Heart left ventricle (tissue), 16 donors: ENCODE data around the gene PEX26. TPM values are rescaled to one million over a fixed set of nuclear protein-coding genes. Genes with fewer than 3 reads are reported as not detected.

Experiments used
- ATAC-seq, 4 donors: fragments of 200-7000 bp; cut with Tn5 transposase; one replicate each; pipeline ENCODE4 v1.9.1; 2020 to 2022; ENCODE audit warnings: moderate library complexity in 4 of 4, mild to moderate bottlenecking in 3 of 4, moderate number of reproducible peaks in 1 of 4
- DNase-seq, 5 donors: peaks; one replicate each; pipeline ENCODE4 v3.0.0-alpha.2; 2020
- H3K27ac ChIP-seq, 12 donors: fragments of 200-600 bp; sonication (generic) in 4 of 12; one replicate each; pipeline versions ENCODE4 v1.5.0 to v1.8.0; 2016 to 2022; ENCODE audit warnings: mild to moderate bottlenecking in 2 of 12
- H3K27me3 ChIP-seq, 9 donors: fragments of 200-600 bp; sonication (generic) in 2 of 9; one replicate each; pipeline versions ENCODE4 v1.5.1 to v1.8.0; 2016 to 2022; ENCODE audit warnings: mild to moderate bottlenecking in 3 of 9
- H3K36me3 ChIP-seq, 9 donors: fragments of 200-600 bp; sonication (generic) in 2 of 9; one replicate each; pipeline versions ENCODE4 v1.5.0 to v1.8.0; 2018 to 2022; ENCODE audit warnings: mild to moderate bottlenecking in 2 of 9
- H3K4me1 ChIP-seq, 12 donors: fragments of 200-600 bp; sonication (generic) in 4 of 12; one replicate each; pipeline versions ENCODE4 v1.5.0 to v1.8.0; 2016 to 2022; ENCODE audit warnings: mild to moderate bottlenecking in 3 of 12
- H3K4me3 ChIP-seq, 12 donors: fragments of 200-600 bp; sonication (generic) in 4 of 12; one replicate each; pipeline versions ENCODE4 v1.5.0 to v1.8.0; 2017 to 2022; ENCODE audit warnings: mild to moderate bottlenecking in 9 of 12, moderate library complexity in 4 of 12
- H3K9me3 ChIP-seq, 12 donors: fragments of 200-600 bp; sonication (generic) in 4 of 12; one replicate each; pipeline versions ENCODE4 v1.5.0 to v1.8.0; 2016 to 2022; ENCODE audit warnings: mild to moderate bottlenecking in 1 of 12
- CTCF ChIP-seq, 12 donors: fragments of 200-600 bp; sonication (generic) in 4 of 12; IDR thresholded peaks; one replicate each; pipeline versions ENCODE4 v1.5.0 to v1.8.0; 2018 to 2022; ENCODE audit warnings: antibody characterized with exemption in 12 of 12, mild to moderate bottlenecking in 5 of 12
- POLR2A ChIP-seq, 2 donors: fragments of 450-650 bp; IDR thresholded peaks; one replicate each; pipeline ENCODE4 v1.6.1; 2017; ENCODE audit warnings: antibody characterized with exemption in 2 of 2, mild to moderate bottlenecking in 2 of 2, moderate library complexity in 2 of 2
- WGBS, 4 donors: extraction: QIAGEN DNeasy Blood & Tissue Kit in 2 of 4; methylation state at CpG; one replicate each; pipeline versions ENCODE4 v1.1.5 to v1.1.7; 2013 to 2018; 5-methylcytosine and 5-hydroxymethylcytosine counted together
- intact Hi-C, 10 donors: fragments of 100-400 bp; cut with DNase I; formaldehyde crosslinking; loops; one replicate each; pipeline versions ENCODE4 v1.11.1 to v1.14.2; 2022
- polyA plus RNA-seq, 2 donors: library from polyadenylated mRNA; stranded (reverse); fragments of 200-250 nt; gene quantifications; one replicate each; pipeline ENCODE4 v1.2.3, GENCODE V29; 2013
- total RNA-seq, 9 donors: library from RNA; depleted of rRNA in 2 of 9; stranded (reverse); fragments of >200 nt in 2 of 9; fragmentation: NEBNext Ultra II Directional in 3 of 9; extraction: Animal tissue kit (Norgen Biotek cat#: 25700) in 3 of 9; gene quantifications; one replicate each; pipeline versions ENCODE4 v1.1.0 to v1.2.4, GENCODE V29; 2016 to 2023
- donor health status: ischemic (EF 13 %, LVEDD 7.1; RV severe dilation, severe dysfunction).
- donor health status: healthy with polysubstance abuse.
- donor health status: DM: no; HTN: yes; CAD: no.
- donor health status: DM: no; HTN: no; CAD: no.
- donor health status: ischemic (EF 25% LVEDD 6.9; RV normal size, moderate dysfunction).
- donor health status: ischemic (EF 25% LVEDD 5.7; RV mildly dilated, moderate dysfunction).
- donor health status: healthy.
- donor health status: DM: yes; HTN: yes; CAD: no.
- donor health status: ischemic (EF 35%, LVEDD 5.7; RV mildly dilated, moderate dysfunction).
- donor health status: nonischemic (EF 11% LVEDD 7.7; RV severe dilation, severe dysfunction).
- donor health status: DM: yes; HTN: yes; CAD: no.
- donor health status: PGD.
- donor health status: ischemic (EF 29% LVEDD 5.4; RV normal size, mild dysfunction).
- donor health status: nonischemic (EF 23%, LVEDD 6.1; RV moderate dilation, normal function).

The PEX26 gene
- total and polyA plus RNA-seq, 11 donors = 11.7 to 27.3 (median 21.9) TPM

- no peak overlapping the region for H3K4me3 ChIP-seq
- no peaks in the 10 kb centered on the region for H3K27me3 ChIP-seq
- H3K27ac ChIP-seq = no peak overlapping the region
- no peak for TF ChIP-seq POLR2A (IDR thresholded peaks at IDR 0.05)
- intact Hi-C loops = no loop called here
- H3K9me3 ChIP-seq = no peaks in the 10 kb centered on the region
- WGBS, 4 donors = 93 to 96% (median 94%) methylated on average over 9 to 10 of the region's 10 CpGs
- H3K4me1 ChIP-seq = peaks cover 0 to 15% (median 10%) of the 10 kb centered on the region in 12 donors
- no peak for DNase-seq
- H3K36me3 ChIP-seq = peaks cover 0 to 93% (median 86%) of the 10 kb centered on the region in 9 donors
- ATAC-seq = no peak
These were observed 5.6 kb downstream of the PEX26 start for GRCh38 chr22:18083406-18083805.

DNA sequence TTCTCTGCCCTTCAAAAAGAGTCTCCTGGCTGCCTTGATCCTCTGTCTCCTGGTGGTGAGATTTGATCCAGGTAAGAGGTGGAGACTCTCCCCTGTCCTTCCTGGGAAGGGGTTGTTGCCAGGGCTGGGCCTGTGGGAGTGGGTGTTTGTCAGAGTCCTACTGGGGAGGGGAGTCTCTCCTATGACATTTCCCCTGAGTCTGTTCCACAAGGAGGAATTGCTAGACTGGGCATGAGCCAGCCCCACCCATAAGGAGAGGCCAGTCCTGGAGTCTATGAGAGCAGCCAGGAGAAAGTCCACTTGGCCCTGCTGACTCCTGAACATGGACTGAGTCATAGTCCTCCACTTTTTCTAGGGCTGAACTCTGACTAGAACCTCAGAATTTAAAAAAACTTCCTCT is 7.4 kb downstream of the PEX26 start:
- intact Hi-C loops = no loop called here
- peaks cover 0 to 96% (median 88%) of the 10 kb centered on the region in 9 donors for H3K36me3 ChIP-seq
- no peak for TF ChIP-seq CTCF (IDR thresholded peaks at IDR 0.05)
- TF ChIP-seq POLR2A (IDR thresholded peaks at IDR 0.05) = no peak
- DNase-seq (no peak), ATAC-seq (peak in 1 of 4 donors; percentile 32)
- H3K9me3 ChIP-seq = no peaks in the 10 kb centered on the region
- H3K27me3 ChIP-seq = no peaks in the 10 kb centered on the region
- peaks cover 0 to 10% (median 2%) of the 10 kb centered on the region in 12 donors for H3K4me1 ChIP-seq
- H3K4me3 ChIP-seq = no peak overlapping the region
- H3K27ac ChIP-seq = no peak overlapping the region

- Histone ChIP-seq H3K36me3 (peaks cover 0 to 78% (median 70%) of the 10 kb centered on the region in 9 donors), H3K27ac (no peak overlapping the region), H3K27me3 (no peaks in the 10 kb centered on the region), H3K4me3 (no peak overlapping the region), H3K4me1 (peaks cover under 1 to 24% (median 12%) of the 10 kb centered on the region in 12 donors), H3K9me3 (no peaks in the 10 kb centered on the region)
- ATAC-seq (no peak), DNase-seq (no peak)
- intact Hi-C loops = no loop called here
- WGBS, 4 donors = 66 to 83% (median 75%) methylated on average over 12 to 13 of the region's 13 CpGs
- TF ChIP-seq POLR2A (IDR thresholded peaks at IDR 0.05) (no peak), CTCF (IDR thresholded peaks at IDR 0.05) (no peak)
These were observed 9.6 kb downstream of the PEX26 start for GRCh38 chr22:18087350-18087855.

- TF ChIP-seq POLR2A (IDR thresholded peaks at IDR 0.05) (no peak), CTCF (IDR thresholded peaks at IDR 0.05) (no peak)
- Histone ChIP-seq H3K4me1 (peaks cover 2 to 32% (median 18%) of the 10 kb centered on the region in 12 donors), H3K27ac (peak overlapping the region in 3 of 12 donors; percentile 14 to 26 (median 25)), H3K36me3 (peaks cover 0 to 62% (median 55%) of the 10 kb centered on the region in 9 donors), H3K4me3 (no peak overlapping the region), H3K27me3 (no peaks in the 10 kb centered on the region), H3K9me3 (no peaks in the 10 kb centered on the region)
- ATAC-seq (peak in 1 of 4 donors; percentile 2), DNase-seq (no peak)
- intact Hi-C loops = no loop called here
- WGBS, 4 donors = 80 to 87% (median 81%) methylated on average over 11 of the region's 11 CpGs
These were observed 11.2 kb downstream of the PEX26 start for GRCh38 chr22:18088825-18089568.
